ENCODE data around the gene SPTBN1. TPM values are rescaled to one million over a fixed set of nuclear protein-coding genes. Genes with fewer than 3 reads are reported as not detected.
A peak's percentile ranks its signal among the peaks of the same experiment; 100 is the strongest.

SPTBN1 gene
- total RNA-seq, 4 donors from 2014 or later, result 353 to 606 (median 498) TPM

GRCh38 chr2:54624591-54625071 lies 168.5 kb downstream of the SPTBN1 start:
- Histone ChIP-seq H3K36me3 (peaks cover 6 to 97% of the 10 kb centered on the region in 2 donors), H3K27me3 (no peaks in the 10 kb centered on the region), H3K4me3 (no peak overlapping the region), H3K4me1 (peaks cover 3 to 50% (median 5%) of the 10 kb centered on the region in 3 donors), H3K27ac (peak overlapping the region in 3 of 4 donors; percentile 38 to 62 (median 57)), H3K9me3 (no peaks in the 10 kb centered on the region)
- 11 to 16% methylated on average over 5 to 12 of the region's 12 CpGs for WGBS, 2 donors (ENCODE audit: low coverage in 1 of 2)
- no peak for TF ChIP-seq POLR2AphosphoS5 (IDR thresholded peaks at IDR 0.05)
- TF ChIP-seq CTCF (IDR thresholded peaks at IDR 0.05), result no peak
- TF ChIP-seq POLR2A (IDR thresholded peaks at IDR 0.05), result no peak
- no peak for TF ChIP-seq EP300 (IDR thresholded peaks at IDR 0.05)
- no peak for ATAC-seq

DNA sequence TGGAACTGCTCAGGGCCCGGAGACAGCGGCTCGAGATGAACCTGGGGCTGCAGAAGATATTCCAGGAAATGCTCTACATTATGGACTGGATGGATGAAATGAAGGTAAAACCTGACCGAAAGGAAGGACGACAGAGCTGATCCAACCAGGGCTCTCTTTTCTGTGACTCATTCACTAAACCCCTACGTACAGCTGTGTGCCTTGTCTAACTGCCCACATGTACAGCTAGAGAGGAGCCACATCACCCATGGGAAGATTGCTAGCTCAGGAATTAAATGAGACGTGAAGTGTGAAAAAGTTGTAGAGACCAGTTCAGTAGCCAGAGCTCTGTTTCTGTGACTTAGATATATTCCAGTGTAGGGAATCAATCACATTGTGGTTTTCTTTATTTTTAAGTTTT lies 170.0 kb downstream of the SPTBN1 start:
- peak overlapping the region in 3 of 4 donors; percentile 9 to 62 (median 57) for H3K27ac ChIP-seq
- TF ChIP-seq EP300 (IDR thresholded peaks at IDR 0.05) (no peak), POLR2AphosphoS5 (IDR thresholded peaks at IDR 0.05) (no peak), CTCF (IDR thresholded peaks at IDR 0.05) (no peak)
- H3K4me1 ChIP-seq, result peaks cover 0 to 55% (median 7%) of the 10 kb centered on the region in 3 donors
- peaks cover 6 to 100% of the 10 kb centered on the region in 2 donors for H3K36me3 ChIP-seq
- H3K27me3 ChIP-seq, result no peaks in the 10 kb centered on the region
- H3K9me3 ChIP-seq, result no peaks in the 10 kb centered on the region
- no peak overlapping the region for H3K4me3 ChIP-seq
- ATAC-seq, result no peak
- 67 to 93% methylated on average over 4 of the region's 7 CpGs for whole genome bisulfite sequencing, 2 donors (ENCODE audit: low coverage in 1 of 2)

GRCh38 chr2:54626884-54627283 lies 170.8 kb downstream of the SPTBN1 start:
- no peak for ATAC-seq
- peaks cover 6 to 100% of the 10 kb centered on the region in 2 donors for H3K36me3 ChIP-seq
- H3K27me3 ChIP-seq, result no peaks in the 10 kb centered on the region
- H3K27ac ChIP-seq, result peak overlapping the region in 3 of 4 donors; percentile 9 to 62 (median 57)
- 83 to 96% methylated on average over 1 to 2 of the region's 2 CpGs for WGBS, 2 donors (ENCODE audit: low coverage in 1 of 2)
- TF ChIP-seq POLR2AphosphoS5 (IDR thresholded peaks at IDR 0.05) (no peak), POLR2A (IDR thresholded peaks at IDR 0.05) (no peak), CTCF (IDR thresholded peaks at IDR 0.05) (no peak), EP300 (IDR thresholded peaks at IDR 0.05) (no peak)
- H3K4me1 ChIP-seq, result peaks cover 0 to 62% (median 11%) of the 10 kb centered on the region in 3 donors
- H3K9me3 ChIP-seq, result no peaks in the 10 kb centered on the region
- no peak overlapping the region for H3K4me3 ChIP-seq

- TF ChIP-seq EP300 (IDR thresholded peaks at IDR 0.05), result no peak
- TF ChIP-seq POLR2AphosphoS5 (IDR thresholded peaks at IDR 0.05), result no peak
- TF ChIP-seq CTCF (IDR thresholded peaks at IDR 0.05), result no peak
- TF ChIP-seq POLR2A (IDR thresholded peaks at IDR 0.05), result no peak
- ATAC-seq, result no peak
- Histone ChIP-seq H3K4me1 (peaks cover 0 to 73% (median 17%) of the 10 kb centered on the region in 3 donors), H3K36me3 (peaks cover 6 to 100% of the 10 kb centered on the region in 2 donors), H3K9me3 (no peaks in the 10 kb centered on the region), H3K4me3 (no peak overlapping the region), H3K27ac (peak overlapping the region in 2 of 4 donors; percentile 6 to 62), H3K27me3 (no peaks in the 10 kb centered on the region)
- WGBS, 2 donors (ENCODE audit: low coverage in 1 of 2), result 98 to 100% methylated on average over 5 of the region's 6 CpGs
These were observed 171.8 kb downstream of the SPTBN1 start for GRCh38 chr2:54627973-54628372.

DNA sequence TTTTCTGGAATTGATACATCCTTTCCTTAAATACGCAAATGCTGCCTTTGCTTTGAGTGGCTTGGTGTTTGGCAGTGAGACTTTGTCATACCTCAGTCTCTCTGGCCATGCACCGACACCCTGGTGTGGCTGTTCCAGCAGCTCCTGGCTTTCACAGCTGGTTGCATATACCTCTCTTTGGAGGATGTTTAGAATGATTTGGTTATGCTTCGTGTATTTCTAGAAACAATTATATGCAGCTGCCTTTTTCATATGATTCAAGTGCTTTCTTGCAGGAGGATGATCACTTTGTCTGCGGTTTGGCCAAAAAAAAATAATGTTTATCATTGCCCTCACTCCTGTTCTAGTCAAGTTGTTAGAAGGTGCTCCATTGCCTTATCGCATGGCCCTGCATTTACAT lies 172.3 kb downstream of the SPTBN1 start:
- ATAC-seq, result no peak
- TF ChIP-seq POLR2A (IDR thresholded peaks at IDR 0.05) (no peak), CTCF (IDR thresholded peaks at IDR 0.05) (no peak), EP300 (IDR thresholded peaks at IDR 0.05) (no peak), POLR2AphosphoS5 (IDR thresholded peaks at IDR 0.05) (no peak)
- Histone ChIP-seq H3K9me3 (no peaks in the 10 kb centered on the region), H3K36me3 (peaks cover 6 to 100% of the 10 kb centered on the region in 2 donors), H3K27ac (no peak overlapping the region), H3K4me3 (no peak overlapping the region), H3K27me3 (no peaks in the 10 kb centered on the region), H3K4me1 (peaks cover 0 to 74% (median 18%) of the 10 kb centered on the region in 3 donors)
- 87 to 92% methylated on average over 4 to 5 of the region's 5 CpGs for WGBS, 2 donors (ENCODE audit: low coverage in 1 of 2)

All from gastroesophageal sphincter (tissue), 4 donors.